HG02970 (cell line): ENCODE measurements around the gene TMX4.

Experiments
- ATAC-seq: cut with Tn5 transposase; IDR thresholded peaks from one replicate; pipeline ENCODE4 v1.9.1; 2021; ENCODE audit warnings: mild to moderate bottlenecking, moderate library complexity, moderate number of reproducible peaks; ENCODE audit not compliant: unreplicated experiment, low FRiP score

Gene TMX4

GRCh38 chr20:8020314-8021079 lies 936 bp upstream of the TMX4 start:
- no peak for ATAC-seq

- ATAC-seq, result no peak
Measured at GRCh38 chr20:8019998-8020247, 362 bp upstream of the TMX4 start.

GRCh38 chr20:8018958-8019245 lies 659 bp downstream of the TMX4 start:
- peak; percentile 63 for ATAC-seq

- ATAC-seq, result no peak
Measured at GRCh38 chr20:8012724-8013123, 6.8 kb downstream of the TMX4 start.

- ATAC-seq, result no peak
Measured at GRCh38 chr20:8008733-8009132, 10.8 kb downstream of the TMX4 start.

GRCh38 chr20:8007490-8007889 lies 12.1 kb downstream of the TMX4 start:
- ATAC-seq, result no peak

- no peak for ATAC-seq
Measured at GRCh38 chr20:8005575-8006366, 13.8 kb downstream of the TMX4 start.

GRCh38 chr20:8005033-8005432 lies 14.5 kb downstream of the TMX4 start:
- ATAC-seq, result no peak

GRCh38 chr20:8002056-8002455 lies 17.5 kb downstream of the TMX4 start:
- ATAC-seq, result no peak

GRCh38 chr20:8000796-8001195 lies 18.8 kb downstream of the TMX4 start:
- no peak for ATAC-seq

GRCh38 chr20:7996898-7997297 lies 22.7 kb downstream of the TMX4 start:
- no peak for ATAC-seq

- ATAC-seq, result no peak
Measured at GRCh38 chr20:7994809-7995208, 24.8 kb downstream of the TMX4 start.

GRCh38 chr20:7993703-7994102 lies 25.9 kb downstream of the TMX4 start:
- ATAC-seq, result no peak

GRCh38 chr20:7993238-7993637 lies 26.3 kb downstream of the TMX4 start:
- no peak for ATAC-seq

GRCh38 chr20:7990385-7990784 lies 29.2 kb downstream of the TMX4 start:
- no peak for ATAC-seq

- no peak for ATAC-seq
Measured at GRCh38 chr20:7989379-7989778, 30.2 kb downstream of the TMX4 start.

GRCh38 chr20:7985916-7986315 lies 33.6 kb downstream of the TMX4 start:
- no peak for ATAC-seq

GRCh38 chr20:7984192-7984591 lies 35.4 kb downstream of the TMX4 start:
- no peak for ATAC-seq

GRCh38 chr20:7981374-7981773 lies 38.2 kb downstream of the TMX4 start:
- ATAC-seq, result no peak

GRCh38 chr20:7980332-7981046 lies 39.1 kb downstream of the TMX4 start:
- peak; percentile 61 for ATAC-seq

GRCh38 chr20:7977709-7978108 lies 41.9 kb downstream of the TMX4 start:
- ATAC-seq, result no peak
